HL-60 (cell line): Measurements from ENCODE around the gene FUT9.

Experiments used
- GABPA ChIP-seq: IDR thresholded peaks from 2 replicates; pipeline ENCODE4 v1.6.1; 2012; ENCODE audit warnings: low read depth
- POLR2AphosphoS5 ChIP-seq: IDR thresholded peaks from 2 replicates; pipeline ENCODE4 v1.6.1; 2012; ENCODE audit warnings: low read depth
- SPI1 ChIP-seq: IDR thresholded peaks from 2 replicates; pipeline ENCODE4 v1.6.1; 2012; ENCODE audit warnings: low read depth, mild to moderate bottlenecking, borderline replicate concordance
- TF ChIP-seq, protein P1 (sequence below): IDR thresholded peaks from one replicate; pipeline ENCODE4 v1.5.1; 2011; ENCODE audit warnings: low read length, control low read depth, inconsistent platforms; ENCODE audit not compliant: insufficient read depth
- TF ChIP-seq, protein P2 (sequence below): IDR thresholded peaks from 2 replicates; pipeline ENCODE4 v1.6.1; 2012; ENCODE audit warnings: low read depth; ENCODE audit not compliant: insufficient replicate concordance

DNA sequence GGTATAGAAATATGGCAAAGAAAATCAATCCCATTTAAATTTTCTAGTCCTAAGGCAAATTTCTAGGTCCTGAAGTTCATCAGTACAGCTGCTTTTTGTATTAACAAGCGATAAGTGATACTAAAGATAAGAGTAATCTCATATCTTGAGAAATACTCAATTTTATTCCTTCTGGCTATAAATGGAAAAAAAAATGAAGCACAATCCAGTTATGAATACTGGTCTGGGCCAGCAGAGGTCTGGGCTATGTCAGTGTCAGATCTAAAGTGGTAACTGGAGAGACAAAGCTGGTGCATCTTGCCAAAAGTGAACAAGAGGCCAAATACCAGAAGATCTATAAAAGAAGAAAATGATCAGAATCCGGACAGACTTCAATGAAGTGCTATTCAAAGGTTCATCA lies 126.4 kb downstream of the FUT9 start:
- TF ChIP-seq, protein P1, sequence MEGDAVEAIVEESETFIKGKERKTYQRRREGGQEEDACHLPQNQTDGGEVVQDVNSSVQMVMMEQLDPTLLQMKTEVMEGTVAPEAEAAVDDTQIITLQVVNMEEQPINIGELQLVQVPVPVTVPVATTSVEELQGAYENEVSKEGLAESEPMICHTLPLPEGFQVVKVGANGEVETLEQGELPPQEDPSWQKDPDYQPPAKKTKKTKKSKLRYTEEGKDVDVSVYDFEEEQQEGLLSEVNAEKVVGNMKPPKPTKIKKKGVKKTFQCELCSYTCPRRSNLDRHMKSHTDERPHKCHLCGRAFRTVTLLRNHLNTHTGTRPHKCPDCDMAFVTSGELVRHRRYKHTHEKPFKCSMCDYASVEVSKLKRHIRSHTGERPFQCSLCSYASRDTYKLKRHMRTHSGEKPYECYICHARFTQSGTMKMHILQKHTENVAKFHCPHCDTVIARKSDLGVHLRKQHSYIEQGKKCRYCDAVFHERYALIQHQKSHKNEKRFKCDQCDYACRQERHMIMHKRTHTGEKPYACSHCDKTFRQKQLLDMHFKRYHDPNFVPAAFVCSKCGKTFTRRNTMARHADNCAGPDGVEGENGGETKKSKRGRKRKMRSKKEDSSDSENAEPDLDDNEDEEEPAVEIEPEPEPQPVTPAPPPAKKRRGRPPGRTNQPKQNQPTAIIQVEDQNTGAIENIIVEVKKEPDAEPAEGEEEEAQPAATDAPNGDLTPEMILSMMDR, result no peak
- TF ChIP-seq, protein P2, sequence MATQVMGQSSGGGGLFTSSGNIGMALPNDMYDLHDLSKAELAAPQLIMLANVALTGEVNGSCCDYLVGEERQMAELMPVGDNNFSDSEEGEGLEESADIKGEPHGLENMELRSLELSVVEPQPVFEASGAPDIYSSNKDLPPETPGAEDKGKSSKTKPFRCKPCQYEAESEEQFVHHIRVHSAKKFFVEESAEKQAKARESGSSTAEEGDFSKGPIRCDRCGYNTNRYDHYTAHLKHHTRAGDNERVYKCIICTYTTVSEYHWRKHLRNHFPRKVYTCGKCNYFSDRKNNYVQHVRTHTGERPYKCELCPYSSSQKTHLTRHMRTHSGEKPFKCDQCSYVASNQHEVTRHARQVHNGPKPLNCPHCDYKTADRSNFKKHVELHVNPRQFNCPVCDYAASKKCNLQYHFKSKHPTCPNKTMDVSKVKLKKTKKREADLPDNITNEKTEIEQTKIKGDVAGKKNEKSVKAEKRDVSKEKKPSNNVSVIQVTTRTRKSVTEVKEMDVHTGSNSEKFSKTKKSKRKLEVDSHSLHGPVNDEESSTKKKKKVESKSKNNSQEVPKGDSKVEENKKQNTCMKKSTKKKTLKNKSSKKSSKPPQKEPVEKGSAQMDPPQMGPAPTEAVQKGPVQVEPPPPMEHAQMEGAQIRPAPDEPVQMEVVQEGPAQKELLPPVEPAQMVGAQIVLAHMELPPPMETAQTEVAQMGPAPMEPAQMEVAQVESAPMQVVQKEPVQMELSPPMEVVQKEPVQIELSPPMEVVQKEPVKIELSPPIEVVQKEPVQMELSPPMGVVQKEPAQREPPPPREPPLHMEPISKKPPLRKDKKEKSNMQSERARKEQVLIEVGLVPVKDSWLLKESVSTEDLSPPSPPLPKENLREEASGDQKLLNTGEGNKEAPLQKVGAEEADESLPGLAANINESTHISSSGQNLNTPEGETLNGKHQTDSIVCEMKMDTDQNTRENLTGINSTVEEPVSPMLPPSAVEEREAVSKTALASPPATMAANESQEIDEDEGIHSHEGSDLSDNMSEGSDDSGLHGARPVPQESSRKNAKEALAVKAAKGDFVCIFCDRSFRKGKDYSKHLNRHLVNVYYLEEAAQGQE, result no peak
- TF ChIP-seq POLR2AphosphoS5, result no peak
- no peak for TF ChIP-seq SPI1
- TF ChIP-seq GABPA, result no peak
